ENCODE results near the gene GET4. TPM values are rescaled to one million over a fixed set of nuclear protein-coding genes. Genes with fewer than 3 reads are reported as not detected.

Gene GET4
- total RNA-seq, 1 donor, result 17.7 TPM

DNA sequence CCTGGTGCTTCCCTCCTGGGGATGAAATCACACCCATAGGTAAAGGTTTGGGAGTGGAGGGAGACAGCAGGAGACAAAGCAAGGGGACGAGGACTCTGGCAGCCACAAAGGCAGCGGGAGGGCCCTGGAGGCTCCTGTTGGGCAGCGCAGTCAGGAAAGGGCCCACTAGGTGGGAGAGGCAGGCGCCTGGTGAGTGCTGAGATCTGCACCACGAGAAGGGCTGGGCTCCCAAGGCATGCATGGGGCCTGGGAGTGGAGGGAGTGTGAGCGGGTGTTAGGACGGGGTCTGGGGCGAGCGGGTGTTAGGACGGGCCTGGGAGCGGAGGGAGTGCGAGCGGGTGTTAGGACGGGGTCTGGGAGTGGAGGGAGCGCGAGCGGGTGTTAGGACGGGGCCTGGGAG, 13.0 kb downstream of the GET4 start:
- no peak for DNase-seq (ENCODE audit: insufficient read length, low spot score, missing footprints)
- H3K9me3 ChIP-seq (ENCODE audit: low read depth, low read length), result no peaks in the 10 kb centered on the region
- no peak overlapping the region for H3K4me3 ChIP-seq (ENCODE audit: insufficient read depth, low read length)
- TF ChIP-seq, protein P1, sequence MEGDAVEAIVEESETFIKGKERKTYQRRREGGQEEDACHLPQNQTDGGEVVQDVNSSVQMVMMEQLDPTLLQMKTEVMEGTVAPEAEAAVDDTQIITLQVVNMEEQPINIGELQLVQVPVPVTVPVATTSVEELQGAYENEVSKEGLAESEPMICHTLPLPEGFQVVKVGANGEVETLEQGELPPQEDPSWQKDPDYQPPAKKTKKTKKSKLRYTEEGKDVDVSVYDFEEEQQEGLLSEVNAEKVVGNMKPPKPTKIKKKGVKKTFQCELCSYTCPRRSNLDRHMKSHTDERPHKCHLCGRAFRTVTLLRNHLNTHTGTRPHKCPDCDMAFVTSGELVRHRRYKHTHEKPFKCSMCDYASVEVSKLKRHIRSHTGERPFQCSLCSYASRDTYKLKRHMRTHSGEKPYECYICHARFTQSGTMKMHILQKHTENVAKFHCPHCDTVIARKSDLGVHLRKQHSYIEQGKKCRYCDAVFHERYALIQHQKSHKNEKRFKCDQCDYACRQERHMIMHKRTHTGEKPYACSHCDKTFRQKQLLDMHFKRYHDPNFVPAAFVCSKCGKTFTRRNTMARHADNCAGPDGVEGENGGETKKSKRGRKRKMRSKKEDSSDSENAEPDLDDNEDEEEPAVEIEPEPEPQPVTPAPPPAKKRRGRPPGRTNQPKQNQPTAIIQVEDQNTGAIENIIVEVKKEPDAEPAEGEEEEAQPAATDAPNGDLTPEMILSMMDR (IDR thresholded peaks at IDR 0.05; ENCODE audit: extremely low read depth, low read depth, low read length), result no peak
- no peak overlapping the region for H3K4me2 ChIP-seq (ENCODE audit: insufficient read depth, low read length)
- H2AFZ ChIP-seq (ENCODE audit: low read length), result no peak overlapping the region
- peaks cover 47% of the 10 kb centered on the region for H4K20me1 ChIP-seq (ENCODE audit: insufficient read depth, low read length)
- H3K36me3 ChIP-seq (ENCODE audit: insufficient read depth, low read length), result peaks cover 29% of the 10 kb centered on the region
- no peaks in the 10 kb centered on the region for H3K4me1 ChIP-seq (ENCODE audit: insufficient read depth, low read length)
- peaks cover 50% of the 10 kb centered on the region for H3K79me2 ChIP-seq (ENCODE audit: insufficient read depth, low read length)
- no peak overlapping the region for H3K27ac ChIP-seq (ENCODE audit: low read depth, low read length)
- no peaks in the 10 kb centered on the region for H3K27me3 ChIP-seq (ENCODE audit: insufficient read depth, low read length)

DNA sequence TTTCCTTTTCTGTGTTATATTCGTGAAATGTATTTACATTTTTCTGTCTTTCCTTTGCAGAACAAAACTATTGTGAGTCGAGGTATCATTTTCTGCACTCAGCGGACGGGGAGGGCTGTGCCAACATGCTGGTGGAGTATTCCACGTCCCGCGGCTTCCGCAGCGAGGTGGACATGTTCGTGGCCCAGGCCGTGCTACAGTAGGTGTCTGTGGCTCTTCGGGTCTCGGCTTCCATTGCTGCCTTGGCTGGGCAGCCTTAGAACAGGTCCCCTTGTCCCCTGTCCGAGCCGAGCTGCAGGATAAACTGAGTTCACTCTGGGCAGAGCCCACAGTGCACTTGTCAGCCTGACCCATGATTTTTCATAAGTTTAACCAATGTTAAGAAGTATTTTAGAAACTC, 14.5 kb downstream of the GET4 start:
- DNase-seq (ENCODE audit: insufficient read length, low spot score, missing footprints), result no peak

DNA sequence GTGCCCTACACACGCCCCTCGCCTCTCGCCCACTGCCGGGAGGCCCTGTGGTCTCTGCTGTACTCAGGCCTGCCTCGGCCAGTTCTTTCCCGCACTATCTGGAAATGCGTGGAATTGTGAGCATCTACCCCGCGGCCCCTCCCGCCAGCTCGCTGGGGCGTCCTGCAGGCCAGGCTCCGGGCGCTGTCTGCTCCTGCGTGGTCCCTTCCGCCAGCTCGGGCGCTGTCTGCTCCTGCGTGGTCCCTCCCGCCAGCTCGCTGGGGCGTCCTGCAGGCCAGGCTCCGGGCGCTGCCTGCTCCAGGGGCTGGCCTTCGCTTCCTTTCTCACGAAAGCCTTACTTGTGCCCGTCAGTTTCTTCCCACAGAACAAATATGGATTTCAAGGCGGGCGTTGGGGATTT, 14.9 kb downstream of the GET4 start:
- H3K36me3 ChIP-seq (ENCODE audit: insufficient read depth, low read length), result peaks cover 28% of the 10 kb centered on the region
- H4K20me1 ChIP-seq (ENCODE audit: insufficient read depth, low read length), result peaks cover 28% of the 10 kb centered on the region
- H3K27me3 ChIP-seq (ENCODE audit: insufficient read depth, low read length), result no peaks in the 10 kb centered on the region
- no peaks in the 10 kb centered on the region for H3K9me3 ChIP-seq (ENCODE audit: low read depth, low read length)
- no peak for DNase-seq (ENCODE audit: insufficient read length, low spot score, missing footprints)
- no peaks in the 10 kb centered on the region for H3K4me1 ChIP-seq (ENCODE audit: insufficient read depth, low read length)
- H3K79me2 ChIP-seq (ENCODE audit: insufficient read depth, low read length), result peaks cover 31% of the 10 kb centered on the region
- no peak overlapping the region for H3K4me2 ChIP-seq (ENCODE audit: insufficient read depth, low read length)
- H3K4me3 ChIP-seq (ENCODE audit: insufficient read depth, low read length), result no peak overlapping the region
- H2AFZ ChIP-seq (ENCODE audit: low read length), result no peak overlapping the region
- H3K27ac ChIP-seq (ENCODE audit: low read depth, low read length), result no peak overlapping the region
- TF ChIP-seq, protein P1 (IDR thresholded peaks at IDR 0.05; ENCODE audit: extremely low read depth, low read depth, low read length), result no peak

More for the DNA sequence above, 14.5 kb downstream of the GET4 start:
- H4K20me1 ChIP-seq (ENCODE audit: insufficient read depth, low read length), result peaks cover 32% of the 10 kb centered on the region
- no peak overlapping the region for H3K4me3 ChIP-seq (ENCODE audit: insufficient read depth, low read length)
- H2AFZ ChIP-seq (ENCODE audit: low read length), result no peak overlapping the region
- TF ChIP-seq, protein P1 (IDR thresholded peaks at IDR 0.05; ENCODE audit: extremely low read depth, low read depth, low read length), result no peak
- H3K79me2 ChIP-seq (ENCODE audit: insufficient read depth, low read length), result peaks cover 35% of the 10 kb centered on the region
- H3K36me3 ChIP-seq (ENCODE audit: insufficient read depth, low read length), result peaks cover 29% of the 10 kb centered on the region
- no peaks in the 10 kb centered on the region for H3K9me3 ChIP-seq (ENCODE audit: low read depth, low read length)
- H3K27ac ChIP-seq (ENCODE audit: low read depth, low read length), result no peak overlapping the region
- no peak overlapping the region for H3K4me2 ChIP-seq (ENCODE audit: insufficient read depth, low read length)
- H3K27me3 ChIP-seq (ENCODE audit: insufficient read depth, low read length), result no peaks in the 10 kb centered on the region
- no peaks in the 10 kb centered on the region for H3K4me1 ChIP-seq (ENCODE audit: insufficient read depth, low read length)

DNA sequence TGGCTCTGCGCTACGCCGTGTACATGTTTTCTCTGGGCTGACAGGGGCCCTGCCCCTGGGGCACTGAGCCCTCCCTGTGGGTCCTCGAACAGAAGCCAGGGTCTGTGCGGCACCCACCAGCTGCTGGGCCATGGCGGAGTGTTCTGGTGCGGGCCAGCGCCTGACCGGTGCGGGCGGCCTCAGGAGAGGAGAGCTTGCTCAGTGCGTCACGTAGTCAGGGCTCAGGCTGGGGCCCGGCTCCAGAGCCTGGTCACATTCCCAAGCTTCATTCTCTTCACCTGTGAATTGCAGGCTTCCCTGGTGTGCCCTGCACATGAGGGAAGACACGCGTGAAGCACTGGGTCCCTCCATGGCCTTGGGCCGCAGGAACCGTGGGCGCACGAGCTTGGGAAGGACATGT, 15.5 kb downstream of the GET4 start:
- Histone ChIP-seq H3K4me3 (ENCODE audit: insufficient read depth, low read length) (no peak overlapping the region), H3K9me3 (ENCODE audit: low read depth, low read length) (no peaks in the 10 kb centered on the region), H3K27ac (ENCODE audit: low read depth, low read length) (no peak overlapping the region), H3K4me2 (ENCODE audit: insufficient read depth, low read length) (no peak overlapping the region), H3K4me1 (ENCODE audit: insufficient read depth, low read length) (no peaks in the 10 kb centered on the region), H2AFZ (ENCODE audit: low read length) (no peak overlapping the region), H3K27me3 (ENCODE audit: insufficient read depth, low read length) (no peaks in the 10 kb centered on the region), H4K20me1 (ENCODE audit: insufficient read depth, low read length) (peaks cover 26% of the 10 kb centered on the region), H3K36me3 (ENCODE audit: insufficient read depth, low read length) (peaks cover 23% of the 10 kb centered on the region), H3K79me2 (ENCODE audit: insufficient read depth, low read length) (peaks cover 26% of the 10 kb centered on the region)
- DNase-seq (ENCODE audit: insufficient read length, low spot score, missing footprints), result no peak
- TF ChIP-seq, protein P1 (IDR thresholded peaks at IDR 0.05; ENCODE audit: extremely low read depth, low read depth, low read length), result no peak

Measured in osteoblast (primary cell).